HepG2 (cell line): ENCODE measurements around the gene MEAK7. TPM values are rescaled to one million over a fixed set of nuclear protein-coding genes. Genes with fewer than 3 reads are reported as not detected.

Experiments used
- ATAC-seq: fragments of 200-7000 bp; cut with Tn5 transposase; 3 replicates; pipeline ENCODE4 v1.9.1; 2020; ENCODE audit warnings: mild to moderate bottlenecking, moderate library complexity
- BruUV-seq: library from RNA; stranded (reverse); fragments of 400-500 nt; replicated peaks from 2 replicates; lab custom pipeline; 2021; lab: Mats Ljungman, UMichigan
- CTCF ChIA-PET: fragments of 300-600 bp; formaldehyde crosslinking; extraction: SDS; loops from one replicate; lab custom pipeline; 2021; ENCODE audit warnings: low total read pairs, inconsistent platforms, low intra/inter-chr PET ratio; lab: Yijun Ruan, JAX
- POLR2A ChIA-PET: fragments of 350-600 bp; sonication (Branson Sonifier 250); formaldehyde crosslinking; loops from one replicate; lab custom pipeline; 2020; ENCODE audit warnings: antibody characterized with exemption, inconsistent platforms; lab: Yijun Ruan, JAX
- DNase-seq: peaks from one replicate; pipeline ENCODE4 v3.0.0-alpha.2; 2015; ENCODE audit warnings: low spot score
- FAIRE-seq: peaks from 3 replicates; lab custom pipeline; 2011; peaks lifted over from hg19 to GRCh38; lab: Jason Lieb, UNC
- H2AFZ ChIP-seq: one replicate; pipeline ENCODE4 v1.6.1; 2011; ENCODE audit warnings: low read length, inconsistent platforms
- H3K27ac ChIP-seq: fragments of 300-600 bp; 3 replicates; pipeline ENCODE4 v1.8.0; 2011; ENCODE audit warnings: mixed run types, mild to moderate bottlenecking, mixed read lengths, low read length, inconsistent platforms; ENCODE audit not compliant: insufficient read depth; ENCODE audit errors: extremely low read length
- H3K27me3 ChIP-seq, 2 experiments: fragments of 200-600 bp in 1 of 2; 2 replicates in 1 of 2; 3 replicates in 1 of 2; pipeline versions ENCODE4 v1.6.0 to v1.8.0; 2011; ENCODE audit warnings: low read length in 2 of 2, mild to moderate bottlenecking in 2 of 2, moderate library complexity in 2 of 2, inconsistent platforms in 1 of 2; ENCODE audit not compliant: insufficient read depth in 2 of 2, control insufficient read depth in 1 of 2
- H3K36me3 ChIP-seq, 2 experiments: fragments of 200-600 bp in 1 of 2; replicated peaks in 1 of 2; 2 replicates in 1 of 2; 3 replicates in 1 of 2; pipeline versions ENCODE4 v1.5.1 to v1.8.0; 2011; ENCODE audit warnings: low read length in 2 of 2, inconsistent platforms in 1 of 2; ENCODE audit not compliant: insufficient read depth in 2 of 2, control insufficient read depth in 1 of 2
- H3K4me1 ChIP-seq: 2 replicates; pipeline ENCODE4 v1.5.1; 2012; ENCODE audit warnings: low read length, inconsistent platforms; ENCODE audit not compliant: insufficient read depth
- H3K4me2 ChIP-seq: 2 replicates; pipeline ENCODE4 v1.6.0; 2011; ENCODE audit warnings: low read depth, low read length, inconsistent platforms
- H3K4me3 ChIP-seq, 3 experiments: fragments of 200-600 bp in 1 of 3; sonication (generic), shearing (Covaris generic) in 1 of 3; replicated peaks in 1 of 3; 2 replicates each; pipeline ENCODE4 v1.5.1; 2011 to 2016; ENCODE audit warnings: low read length in 3 of 3, inconsistent platforms in 2 of 3, low read depth in 2 of 3, mild to moderate bottlenecking in 2 of 3, control low read depth in 1 of 3, mixed read lengths in 1 of 3; ENCODE audit not compliant: insufficient read depth in 1 of 3
- H3K79me2 ChIP-seq: one replicate; pipeline ENCODE4 v1.6.1; 2011; ENCODE audit warnings: low read length, inconsistent platforms; ENCODE audit not compliant: insufficient read depth
- H3K9ac ChIP-seq: 2 replicates; pipeline ENCODE4 v1.6.0; 2011; ENCODE audit warnings: mild to moderate bottlenecking, low read depth, low read length, inconsistent platforms; ENCODE audit not compliant: insufficient read depth
- H3K9me3 ChIP-seq: 2 replicates; pipeline ENCODE4 v1.5.1; 2012; ENCODE audit warnings: mild to moderate bottlenecking, low read length
- H4K20me1 ChIP-seq: 2 replicates; pipeline ENCODE4 v1.6.0; 2011; ENCODE audit warnings: inconsistent platforms, mild to moderate bottlenecking, low read length, moderate library complexity; ENCODE audit not compliant: insufficient read depth
- CTCF ChIP-seq: sonication (generic); formaldehyde crosslinking; IDR thresholded peaks from 2 replicates; pipeline ENCODE4 v1.5.0; 2020; ENCODE audit warnings: mild to moderate bottlenecking, missing genetic modification reagents, moderate library complexity
- FOSL2 ChIP-seq: sonication (generic); formaldehyde crosslinking; IDR thresholded peaks from 2 replicates; pipeline ENCODE4 v1.4.0; 2020; ENCODE audit warnings: missing genetic modification reagents
- IKZF4 ChIP-seq: sonication (generic); formaldehyde crosslinking; IDR thresholded peaks from 2 replicates; pipeline ENCODE4 v1.5.1; 2020; ENCODE audit warnings: borderline replicate concordance, mild to moderate bottlenecking, low read depth, missing genetic modification reagents; ENCODE audit errors: not compliant biosample characterization
- KAT2B ChIP-seq: fragments of 150-350 bp; IDR thresholded peaks from 2 replicates; pipeline ENCODE4 v1.6.1; 2014; ENCODE audit warnings: low read depth, low read length, borderline replicate concordance
- MEIS2 ChIP-seq: sonication (generic); formaldehyde crosslinking; IDR thresholded peaks from 2 replicates; pipeline ENCODE4 v1.9.0; 2021; ENCODE audit warnings: mild to moderate bottlenecking, missing genetic modification reagents
- MTERF4 ChIP-seq: sonication (generic); formaldehyde crosslinking; IDR thresholded peaks from 2 replicates; pipeline ENCODE4 v1.8.0; 2023; ENCODE audit warnings: mild to moderate bottlenecking, missing genetic modification reagents
- NFRKB ChIP-seq: fragments of 450-650 bp; IDR thresholded peaks from 2 replicates; pipeline ENCODE4 v1.6.1; 2017
- PBX2 ChIP-seq: IDR thresholded peaks from 2 replicates; pipeline ENCODE4 v1.6.1; 2016; ENCODE audit warnings: control low read depth
- ZFP91 ChIP-seq: sonication (generic); formaldehyde crosslinking; IDR thresholded peaks from 2 replicates; pipeline ENCODE4 v1.9.0; 2022; ENCODE audit warnings: missing genetic modification reagents, mild to moderate bottlenecking, borderline replicate concordance
- ZNF841 ChIP-seq: sonication (generic); formaldehyde crosslinking; IDR thresholded peaks from 2 replicates; pipeline ENCODE4 v1.8.1; 2023; ENCODE audit warnings: missing genetic modification reagents, borderline replicate concordance
- WGBS: methylation state at CpG from one replicate; pipeline ENCODE4 v1.1.6; 2017; ENCODE audit warnings: low lambda C conversion rate; 5-methylcytosine and 5-hydroxymethylcytosine counted together
- in situ Hi-C: cut with HindIII; loops from 2 replicates; pipeline ENCODE4 v1.10.0; 2017; ENCODE audit warnings: low pct_unique_long_range_greater_than_20kb; ENCODE audit not compliant: extremely low pct_ligation_motif_present
- intact Hi-C: fragments of 100-400 bp; cut with micrococcal nuclease; formaldehyde crosslinking; loops from one replicate; pipeline ENCODE4 v1.10.0; 2022; ENCODE audit not compliant: unreplicated experiment
- polyA plus RNA-seq, 8 experiments: library from polyadenylated mRNA; depleted of rRNA in 3 of 8; stranded (reverse) in 7 of 8; unstranded in 1 of 8; fragments of >200 nt; fragmentation: Illumina TruSeq in 4 of 8; extraction: Trizol in 4 of 8; gene quantifications; 2 replicates each; pipeline versions ENCODE4 v1.2.1 to v1.2.3, GENCODE V29; 2011 to 2016; ENCODE audit warnings: low read depth in 4 of 8, missing spikeins in 1 of 8, mixed read lengths in 1 of 8; ENCODE audit not compliant: insufficient read depth in 1 of 8
- total RNA-seq, 5 experiments: library from RNA; depleted of rRNA; stranded (reverse); fragments of >200 nt; fragmentation: Illumina TruSeq; extraction: Trizol; gene quantifications; 2 replicates each; pipeline ENCODE4 v1.2.3, GENCODE V29; 2016; ENCODE audit warnings: low read depth in 1 of 5

Gene MEAK7
- total and polyA plus RNA-seq, 2 of the 13 experiments (the other 11 are each of a cell fraction or from before 2014, with no cell fraction given): 11.8 to 14.7 TPM

GRCh38 chr16:84502075-84502474 lies 2.4 kb downstream of the MEAK7 start (continued):
- TF ChIP-seq MEIS2 (CRISPR knock-in tag): no peak
- TF ChIP-seq MTERF4: no peak

- H3K27ac ChIP-seq: no peak overlapping the region
- in situ Hi-C loops: no loop called here
- CTCF ChIA-PET: no interaction called here
- TF ChIP-seq FOSL2 (CRISPR knock-in tag): peak; percentile 16; the same call in 1 of the 2 replicates
- no peak for TF ChIP-seq NFRKB
- TF ChIP-seq, all 625 proteins: peak for 1
- Histone ChIP-seq H4K20me1 (no peaks in the 10 kb centered on the region), H3K9ac (no peak overlapping the region), H3K4me1 (peaks cover 27% of the 10 kb centered on the region), H2AFZ (no peak overlapping the region), H3K79me2 (peaks cover 2% of the 10 kb centered on the region), H3K27me3 (no peaks in the 10 kb centered on the region), H3K4me2 (no peak overlapping the region), H3K4me3 (no peak overlapping the region), H3K9me3 (no peaks in the 10 kb centered on the region), H3K36me3 (peaks cover 4 to 12% of the 10 kb centered on the region in 2 experiments; a peak in 3 of 5 replicates)
- DNase-seq: no peak
- no TSS peak for BruUV-seq
- 92% methylated on average over 11 of the region's 12 CpGs for WGBS
- no peak for ATAC-seq
- FAIRE-seq: no peak
- POLR2A ChIA-PET: no interaction called here
- intact Hi-C loops: no loop called here
Observed at GRCh38 chr16:84501077-84501735, 3.3 kb downstream of the MEAK7 start.

GRCh38 chr16:84500531-84500930 lies 3.9 kb downstream of the MEAK7 start:
- no peak for ATAC-seq
- in situ Hi-C loops (no loop called here), intact Hi-C loops (no loop called here)
- no peaks in the 10 kb centered on the region for H3K27me3 ChIP-seq
- H2AFZ ChIP-seq: no peak overlapping the region
- 94% methylated on average over 13 of the region's 13 CpGs for WGBS
- no peak overlapping the region for H3K27ac ChIP-seq
- H3K4me2 ChIP-seq: no peak overlapping the region
- no peak overlapping the region for H3K4me3 ChIP-seq
- no TSS peak for BruUV-seq
- H3K4me1 ChIP-seq: peaks cover 20% of the 10 kb centered on the region
- ChIA-PET CTCF (no interaction called here), POLR2A (no interaction called here)
- FAIRE-seq: no peak
- H4K20me1 ChIP-seq: no peaks in the 10 kb centered on the region
- H3K9me3 ChIP-seq: no peaks in the 10 kb centered on the region
- no peak for DNase-seq
- H3K36me3 ChIP-seq: peaks cover 4 to 14% of the 10 kb centered on the region in 2 experiments; a peak in 3 of 5 replicates
- peaks cover 2% of the 10 kb centered on the region for H3K79me2 ChIP-seq
- no peak overlapping the region for H3K9ac ChIP-seq
- TF ChIP-seq MEIS2 (CRISPR knock-in tag): no peak
- TF ChIP-seq ZNF841: no peak
- no peak for TF ChIP-seq KAT2B
- TF ChIP-seq CTCF: no peak
- TF ChIP-seq PBX2 (CRISPR knock-in tag): no peak
- TF ChIP-seq ZFP91 (CRISPR knock-in tag): no peak
- no peak for TF ChIP-seq IKZF4 (CRISPR knock-in tag)
